ENCODE data around the gene CFP. TPM values are rescaled to one million over a fixed set of nuclear protein-coding genes. Genes with fewer than 3 reads are reported as not detected.
A peak's percentile ranks its signal among the peaks of the same experiment; 100 is the strongest.

The CFP gene
- total RNA-seq, 1 donor from 2014 or later, result 1.1 TPM

DNA sequence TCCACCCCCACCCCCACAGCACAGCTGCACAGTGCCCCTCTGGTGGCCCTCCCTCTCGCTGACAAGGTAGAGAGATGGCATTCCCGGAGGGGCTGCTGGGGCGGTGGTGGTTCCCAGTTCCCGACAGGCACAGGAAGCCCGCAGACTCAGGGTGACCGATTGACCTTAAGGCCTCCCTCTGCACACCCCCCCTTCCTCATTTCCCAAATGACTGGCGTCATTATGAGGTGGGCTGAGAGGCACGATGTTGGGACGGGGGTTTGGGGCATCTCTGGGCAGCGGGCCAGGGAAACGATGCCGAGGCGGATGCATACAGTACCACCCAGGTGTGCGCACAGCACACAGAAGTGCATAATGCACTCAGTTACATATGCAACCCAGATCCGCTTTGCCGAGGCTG is 51.0 kb downstream of the CFP start:
- TF ChIP-seq EZH2 (IDR thresholded peaks at IDR 0.05; ENCODE audit: insufficient read depth, low read length) (no peak), CTCF (IDR thresholded peaks at IDR 0.05; ENCODE audit: insufficient read depth, low read depth, low read length) (no peak)
- Mint-ChIP-seq H3K9me3 (ENCODE audit: unreplicated experiment) (no peaks in the 10 kb centered on the region), H3K4me1 (ENCODE audit: low read depth, unreplicated experiment) (peaks cover 21% of the 10 kb centered on the region), H3K27me3 (ENCODE audit: low read depth, unreplicated experiment) (no peaks in the 10 kb centered on the region), H3K4me3 (ENCODE audit: unreplicated experiment) (no peak overlapping the region), H3K36me3 (ENCODE audit: low read depth, unreplicated experiment) (no peaks in the 10 kb centered on the region), H3K27ac (ENCODE audit: unreplicated experiment) (no peak overlapping the region)
- H3K4me3 ChIP-seq (ENCODE audit: insufficient read depth, low read depth, low read length), result no peak overlapping the region
- H3K79me2 ChIP-seq (ENCODE audit: insufficient read depth, low read length), result peaks cover 16% of the 10 kb centered on the region
- H3K9me3 ChIP-seq (ENCODE audit: insufficient read depth, low read depth, low read length), result no peaks in the 10 kb centered on the region
- peak; percentile 47 for FAIRE-seq
- peaks cover 7% of the 10 kb centered on the region for H4K20me1 ChIP-seq (ENCODE audit: insufficient read depth, low read length)
- H3K27me3 ChIP-seq (ENCODE audit: insufficient read depth, low read length), result no peaks in the 10 kb centered on the region
- H3K4me1 ChIP-seq (ENCODE audit: insufficient read depth, low read length), result peaks cover 23% of the 10 kb centered on the region
- H3K36me3 ChIP-seq (ENCODE audit: insufficient read depth, low read length), result no peaks in the 10 kb centered on the region
- H2AFZ ChIP-seq (ENCODE audit: low read depth, low read length), result no peak overlapping the region
- no peak overlapping the region for H3K27ac ChIP-seq (ENCODE audit: low read depth, low read length)
- no peak for DNase-seq (ENCODE audit: low read depth)
- H3K9ac ChIP-seq (ENCODE audit: low read length), result peak overlapping the region; percentile 27
- H3K4me2 ChIP-seq (ENCODE audit: low read length), result peak overlapping the region; percentile 65

DNA sequence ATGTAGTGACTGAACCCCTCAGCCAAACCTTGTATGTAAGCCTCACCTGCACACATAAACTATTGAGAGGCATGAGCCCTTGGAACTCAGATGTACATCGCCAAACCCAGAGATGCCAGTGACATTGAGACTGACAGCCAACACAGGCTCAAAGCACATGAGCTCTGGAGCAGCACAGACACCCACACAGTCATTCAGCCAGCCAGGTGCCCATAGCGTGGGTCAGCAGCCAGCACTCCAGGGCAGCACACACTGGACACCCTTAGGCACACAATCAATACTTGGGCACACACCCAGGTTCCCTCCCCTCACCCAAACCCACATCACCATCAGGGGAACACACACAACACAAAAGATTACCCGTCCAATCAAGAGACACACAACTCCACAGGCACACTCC is 51.8 kb downstream of the CFP start:
- no peak overlapping the region for H3K4me3 ChIP-seq (ENCODE audit: insufficient read depth, low read depth, low read length)
- DNase-seq (ENCODE audit: low read depth) (no peak), FAIRE-seq (peak; percentile 45)
- no peak overlapping the region for H3K27ac ChIP-seq (ENCODE audit: low read depth, low read length)
- peaks cover 18% of the 10 kb centered on the region for H3K4me1 ChIP-seq (ENCODE audit: insufficient read depth, low read length)
- H3K4me3 Mint-ChIP-seq (ENCODE audit: unreplicated experiment), result no peak overlapping the region
- no peaks in the 10 kb centered on the region for H3K27me3 Mint-ChIP-seq (ENCODE audit: low read depth, unreplicated experiment)
- no peak for TF ChIP-seq EZH2 (IDR thresholded peaks at IDR 0.05; ENCODE audit: insufficient read depth, low read length)
- no peak for TF ChIP-seq CTCF (IDR thresholded peaks at IDR 0.05; ENCODE audit: insufficient read depth, low read depth, low read length)
- no peaks in the 10 kb centered on the region for H4K20me1 ChIP-seq (ENCODE audit: insufficient read depth, low read length)
- H3K79me2 ChIP-seq (ENCODE audit: insufficient read depth, low read length), result peaks cover 8% of the 10 kb centered on the region
- H3K9me3 ChIP-seq (ENCODE audit: insufficient read depth, low read depth, low read length), result no peaks in the 10 kb centered on the region
- peaks cover 2% of the 10 kb centered on the region for H3K36me3 Mint-ChIP-seq (ENCODE audit: low read depth, unreplicated experiment)
- H3K4me2 ChIP-seq (ENCODE audit: low read length), result no peak overlapping the region
- H3K36me3 ChIP-seq (ENCODE audit: insufficient read depth, low read length), result no peaks in the 10 kb centered on the region
- peak overlapping the region; percentile 2 for H3K27ac Mint-ChIP-seq (ENCODE audit: unreplicated experiment)
- no peak overlapping the region for H2AFZ ChIP-seq (ENCODE audit: low read depth, low read length)
- H3K4me1 Mint-ChIP-seq (ENCODE audit: low read depth, unreplicated experiment), result peaks cover 24% of the 10 kb centered on the region
- H3K9me3 Mint-ChIP-seq (ENCODE audit: unreplicated experiment), result no peaks in the 10 kb centered on the region
- no peaks in the 10 kb centered on the region for H3K27me3 ChIP-seq (ENCODE audit: insufficient read depth, low read length)
- no peak overlapping the region for H3K9ac ChIP-seq (ENCODE audit: low read length)

GRCh38 chrX:47577424-47577823 is 52.3 kb downstream of the CFP start:
- H3K79me2 ChIP-seq (ENCODE audit: insufficient read depth, low read length), result peaks cover 3% of the 10 kb centered on the region
- no peaks in the 10 kb centered on the region for H3K27me3 Mint-ChIP-seq (ENCODE audit: low read depth, unreplicated experiment)
- no peaks in the 10 kb centered on the region for H3K9me3 ChIP-seq (ENCODE audit: insufficient read depth, low read depth, low read length)
- FAIRE-seq, result no peak
- H3K4me1 Mint-ChIP-seq (ENCODE audit: low read depth, unreplicated experiment), result peaks cover 24% of the 10 kb centered on the region
- H3K27me3 ChIP-seq (ENCODE audit: insufficient read depth, low read length), result no peaks in the 10 kb centered on the region
- DNase-seq (ENCODE audit: low read depth), result no peak
- H3K36me3 Mint-ChIP-seq (ENCODE audit: low read depth, unreplicated experiment), result peaks cover 2% of the 10 kb centered on the region
- H3K36me3 ChIP-seq (ENCODE audit: insufficient read depth, low read length), result no peaks in the 10 kb centered on the region
- no peak overlapping the region for H3K4me2 ChIP-seq (ENCODE audit: low read length)
- no peak overlapping the region for H3K4me3 Mint-ChIP-seq (ENCODE audit: unreplicated experiment)
- H3K4me3 ChIP-seq (ENCODE audit: insufficient read depth, low read depth, low read length), result no peak overlapping the region
- no peak overlapping the region for H3K9ac ChIP-seq (ENCODE audit: low read length)
- TF ChIP-seq EZH2 (IDR thresholded peaks at IDR 0.05; ENCODE audit: insufficient read depth, low read length) (no peak), CTCF (IDR thresholded peaks at IDR 0.05; ENCODE audit: insufficient read depth, low read depth, low read length) (no peak)
- peaks cover 18% of the 10 kb centered on the region for H3K4me1 ChIP-seq (ENCODE audit: insufficient read depth, low read length)
- no peaks in the 10 kb centered on the region for H4K20me1 ChIP-seq (ENCODE audit: insufficient read depth, low read length)
- no peak overlapping the region for H2AFZ ChIP-seq (ENCODE audit: low read depth, low read length)
- H3K9me3 Mint-ChIP-seq (ENCODE audit: unreplicated experiment), result no peaks in the 10 kb centered on the region
- no peak overlapping the region for H3K27ac ChIP-seq (ENCODE audit: low read depth, low read length)
- no peak overlapping the region for H3K27ac Mint-ChIP-seq (ENCODE audit: unreplicated experiment)
